ENCODE results near the gene TMEM266. TPM values are rescaled to one million over a fixed set of nuclear protein-coding genes. Genes with fewer than 3 reads are reported as not detected.

Gene TMEM266
- total and polyA plus RNA-seq, 8 donors: 0.35 to 2.8 (median 1.3) TPM; not detected in 4

GRCh38 chr15:76058714-76059319, 968 bp upstream of the TMEM266 start:
- Histone ChIP-seq H3K36me3 (no peaks in the 10 kb centered on the region), H3K27ac (no peak overlapping the region), H3K4me1 (peaks cover 21 to 31% (median 26%) of the 10 kb centered on the region in 4 donors), H3K27me3 (peaks cover 0 to 60% (median 4%) of the 10 kb centered on the region in 3 donors), H3K9me3 (no peaks in the 10 kb centered on the region), H3K4me3 (peak overlapping the region; percentile 63 to 85 (median 68))
- intact Hi-C loops (cut with DNase I; ENCODE audit: low total_unique reads): no loop called here
- 9 to 14% (median 10%) methylated on average over 18 of the region's 18 CpGs for WGBS, 5 donors
- no peak for TF ChIP-seq POLR2AphosphoS5 (IDR thresholded peaks at IDR 0.05)
- TF ChIP-seq POLR2A (IDR thresholded peaks at IDR 0.05): no peak
- no peak for TF ChIP-seq EP300 (IDR thresholded peaks at IDR 0.05)
- TF ChIP-seq, protein P1, sequence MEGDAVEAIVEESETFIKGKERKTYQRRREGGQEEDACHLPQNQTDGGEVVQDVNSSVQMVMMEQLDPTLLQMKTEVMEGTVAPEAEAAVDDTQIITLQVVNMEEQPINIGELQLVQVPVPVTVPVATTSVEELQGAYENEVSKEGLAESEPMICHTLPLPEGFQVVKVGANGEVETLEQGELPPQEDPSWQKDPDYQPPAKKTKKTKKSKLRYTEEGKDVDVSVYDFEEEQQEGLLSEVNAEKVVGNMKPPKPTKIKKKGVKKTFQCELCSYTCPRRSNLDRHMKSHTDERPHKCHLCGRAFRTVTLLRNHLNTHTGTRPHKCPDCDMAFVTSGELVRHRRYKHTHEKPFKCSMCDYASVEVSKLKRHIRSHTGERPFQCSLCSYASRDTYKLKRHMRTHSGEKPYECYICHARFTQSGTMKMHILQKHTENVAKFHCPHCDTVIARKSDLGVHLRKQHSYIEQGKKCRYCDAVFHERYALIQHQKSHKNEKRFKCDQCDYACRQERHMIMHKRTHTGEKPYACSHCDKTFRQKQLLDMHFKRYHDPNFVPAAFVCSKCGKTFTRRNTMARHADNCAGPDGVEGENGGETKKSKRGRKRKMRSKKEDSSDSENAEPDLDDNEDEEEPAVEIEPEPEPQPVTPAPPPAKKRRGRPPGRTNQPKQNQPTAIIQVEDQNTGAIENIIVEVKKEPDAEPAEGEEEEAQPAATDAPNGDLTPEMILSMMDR (IDR thresholded peaks at IDR 0.05): no peak
- DNase-seq: peak in 1 of 2 donors; percentile 53

GRCh38 chr15:76060118-76060989, 569 bp downstream of the TMEM266 start:
- no peak for DNase-seq
- Histone ChIP-seq H3K9me3 (no peaks in the 10 kb centered on the region), H3K4me3 (peak overlapping the region; percentile 63 to 85 (median 68)), H3K27ac (no peak overlapping the region), H3K36me3 (no peaks in the 10 kb centered on the region), H3K27me3 (peaks cover 0 to 52% (median 4%) of the 10 kb centered on the region in 3 donors), H3K4me1 (peaks cover 21 to 31% (median 26%) of the 10 kb centered on the region in 4 donors)
- 20 to 27% (median 25%) methylated on average over 16 to 20 of the region's 20 CpGs for WGBS, 5 donors
- intact Hi-C loops (cut with DNase I; ENCODE audit: low total_unique reads): loop anchor here (5.0 kb wide), 1 partner anchor 77 kb away; no protein-coding TSS in a partner anchor
- TF ChIP-seq POLR2A (IDR thresholded peaks at IDR 0.05) (no peak), POLR2AphosphoS5 (IDR thresholded peaks at IDR 0.05) (no peak), EP300 (IDR thresholded peaks at IDR 0.05) (no peak)
- TF ChIP-seq, protein P1 (IDR thresholded peaks at IDR 0.05): no peak

- Histone ChIP-seq H3K4me1 (peaks cover 21 to 28% (median 25%) of the 10 kb centered on the region in 4 donors), H3K4me3 (no peak overlapping the region), H3K9me3 (no peaks in the 10 kb centered on the region), H3K36me3 (no peaks in the 10 kb centered on the region), H3K27ac (no peak overlapping the region), H3K27me3 (peaks cover 0 to 57% (median 4%) of the 10 kb centered on the region in 3 donors)
- TF ChIP-seq POLR2A (IDR thresholded peaks at IDR 0.05) (no peak), POLR2AphosphoS5 (IDR thresholded peaks at IDR 0.05) (no peak), EP300 (IDR thresholded peaks at IDR 0.05) (no peak)
- TF ChIP-seq, protein P1 (IDR thresholded peaks at IDR 0.05): no peak
- no peak for DNase-seq
- intact Hi-C loops (cut with DNase I; ENCODE audit: low total_unique reads): loop anchor here (5.0 kb wide), 1 partner anchor 76 kb away; no protein-coding TSS in a partner anchor
- 77 to 93% (median 84%) methylated on average over 5 of the region's 5 CpGs for whole genome bisulfite sequencing, 5 donors
Measured at GRCh38 chr15:76061700-76062099, 1.9 kb downstream of the TMEM266 start.

DNA sequence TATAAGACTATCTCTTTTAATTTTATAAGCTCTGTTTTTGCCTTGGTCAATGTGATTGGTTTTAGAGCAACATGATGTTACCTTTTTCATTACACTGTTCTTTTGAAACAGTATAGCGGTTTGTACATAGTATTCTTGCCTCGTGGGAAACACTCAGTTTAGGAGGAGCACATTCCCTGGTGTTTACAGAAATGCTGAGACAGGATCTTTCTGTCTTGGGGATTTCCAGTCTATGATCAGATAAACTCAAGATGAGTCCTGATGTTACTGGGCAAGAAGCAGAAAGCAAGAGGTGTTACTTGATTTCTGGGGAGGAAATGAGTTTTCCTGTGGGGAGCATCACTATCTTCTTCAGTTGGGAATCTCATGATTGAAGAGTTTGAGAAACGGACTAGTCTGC, 2.5 kb downstream of the TMEM266 start:
- no peak overlapping the region for H3K27ac ChIP-seq
- DNase-seq: no peak
- no peak for TF ChIP-seq POLR2AphosphoS5 (IDR thresholded peaks at IDR 0.05)
- TF ChIP-seq EP300 (IDR thresholded peaks at IDR 0.05): no peak
- no peak for TF ChIP-seq POLR2A (IDR thresholded peaks at IDR 0.05)
- TF ChIP-seq, protein P1 (IDR thresholded peaks at IDR 0.05): no peak
- H3K36me3 ChIP-seq: no peaks in the 10 kb centered on the region
- WGBS, 5 donors: 46 to 58% (median 52%) methylated on average over 3 of the region's 3 CpGs
- H3K4me1 ChIP-seq: peaks cover 15 to 22% (median 19%) of the 10 kb centered on the region in 4 donors
- H3K9me3 ChIP-seq: no peaks in the 10 kb centered on the region
- intact Hi-C loops (cut with DNase I; ENCODE audit: low total_unique reads): loop anchor here (5.0 kb wide), 1 partner anchor 75 kb away; no protein-coding TSS in a partner anchor
- H3K27me3 ChIP-seq: peaks cover 0 to 57% (median 4%) of the 10 kb centered on the region in 3 donors
- no peak overlapping the region for H3K4me3 ChIP-seq

All from stomach (tissue), 9 donors.